CD4-positive, alpha-beta T cell treated with Interleukin-6 for 4 hours (primary cell): ENCODE measurements around the gene MADD.

Source experiments
- DNase-seq: peaks from one replicate; pipeline ENCODE4 v3.0.0-alpha.2; 2020; ENCODE audit warnings: mixed read lengths

Gene MADD

GRCh38 chr11:47269829-47270305, at the start of gene MADD:
Gene MADD, plus strand, starts transcription at chr11:47270133.
- peak; percentile 94 for DNase-seq

- no peak for DNase-seq
Measured at GRCh38 chr11:47220401-47220821, 49.5 kb upstream of the MADD start.

- no peak for DNase-seq
Measured at GRCh38 chr11:47222696-47223095, 47.2 kb upstream of the MADD start.

- DNase-seq = no peak
Measured at GRCh38 chr11:47225552-47226400, 44.2 kb upstream of the MADD start.

- DNase-seq = no peak
Measured at GRCh38 chr11:47229161-47229560, 40.8 kb upstream of the MADD start.

GRCh38 chr11:47233051-47233450, 36.9 kb upstream of the MADD start:
- no peak for DNase-seq

- DNase-seq = peak; percentile 21
Measured at GRCh38 chr11:47233989-47234668, 35.8 kb upstream of the MADD start.

GRCh38 chr11:47234669-47235100, 35.2 kb upstream of the MADD start:
- DNase-seq = peak; percentile 72

GRCh38 chr11:47235163-47235562, 34.8 kb upstream of the MADD start:
- no peak for DNase-seq

GRCh38 chr11:47236482-47236881, 33.5 kb upstream of the MADD start:
- DNase-seq = peak; percentile 18

- DNase-seq = no peak
Measured at GRCh38 chr11:47239852-47240251, 30.1 kb upstream of the MADD start.

GRCh38 chr11:47241841-47242301, 28.1 kb upstream of the MADD start:
- DNase-seq = no peak

- no peak for DNase-seq
Measured at GRCh38 chr11:47242596-47243192, 27.2 kb upstream of the MADD start.

- DNase-seq = no peak
Measured at GRCh38 chr11:47243454-47243853, 26.5 kb upstream of the MADD start.

GRCh38 chr11:47244448-47245350, 25.2 kb upstream of the MADD start:
- DNase-seq = no peak

- DNase-seq = no peak
Measured at GRCh38 chr11:47245611-47246357, 24.1 kb upstream of the MADD start.

- DNase-seq = no peak
Measured at GRCh38 chr11:47247502-47247901, 22.4 kb upstream of the MADD start.

GRCh38 chr11:47248304-47248663, 21.6 kb upstream of the MADD start:
- no peak for DNase-seq

- DNase-seq = peak; percentile 89
Measured at GRCh38 chr11:47248664-47249377, 21.1 kb upstream of the MADD start, which contains the start of gene ACP2. Gene ACP2, minus strand, starts transcription at chr11:47248814. Its CDS starts 25 bp downstream, at chr11:47248789.

- DNase-seq = no peak
Measured at GRCh38 chr11:47249378-47249715, 20.6 kb upstream of the MADD start.

- DNase-seq = no peak
Measured at GRCh38 chr11:47251751-47252150, 18.2 kb upstream of the MADD start.
